Endothelial cell of umbilical vein (primary cell): Measurements from ENCODE around the gene METRNL.

Experiments
- CTCF ChIP-seq, 2 donors: IDR thresholded peaks; 1 replicate in 1 of 2; 2 replicates in 1 of 2; pipeline ENCODE4 v1.5.1; 2011; ENCODE audit warnings: low read length in 2 of 2, mild to moderate bottlenecking in 2 of 2, moderate library complexity in 2 of 2, control low read depth in 1 of 2, inconsistent platforms in 1 of 2, low read depth in 1 of 2; ENCODE audit not compliant: insufficient read depth in 1 of 2; ENCODE audit errors: extremely low read depth in 1 of 2
- EZH2 ChIP-seq: IDR thresholded peaks from 2 replicates; pipeline ENCODE4 v1.6.1; 2012; ENCODE audit warnings: borderline replicate concordance, low read depth, mild to moderate bottlenecking, moderate library complexity, low read length, inconsistent platforms; ENCODE audit not compliant: severe bottlenecking
- FOS ChIP-seq: IDR thresholded peaks from 2 replicates; pipeline ENCODE4 v1.6.1; 2011; ENCODE audit warnings: mild to moderate bottlenecking, low read length, moderate library complexity, borderline replicate concordance; ENCODE audit not compliant: insufficient read depth
- GATA2 ChIP-seq: IDR thresholded peaks from 2 replicates; pipeline ENCODE4 v1.7.0; 2011; ENCODE audit warnings: low read depth, mild to moderate bottlenecking, moderate library complexity, mixed read lengths, low read length; ENCODE audit not compliant: insufficient read length, insufficient read depth
- POLR2A ChIP-seq: IDR thresholded peaks from 2 replicates; pipeline ENCODE4 v1.6.1; 2012; ENCODE audit warnings: low read depth, mild to moderate bottlenecking, control low read depth, low read length
- POLR2AphosphoS5 ChIP-seq: IDR thresholded peaks from 2 replicates; pipeline ENCODE4 v1.6.1; 2012; ENCODE audit warnings: low read depth, mild to moderate bottlenecking, control low read depth, low read length, moderate library complexity; ENCODE audit not compliant: insufficient read depth

GRCh38 chr17:83109793-83110645, 30.6 kb downstream of the METRNL start:
- TF ChIP-seq CTCF (IDR thresholded peaks at IDR 0.05; ENCODE audit: extremely low read depth in 1 of 2, insufficient read depth in 1 of 2, low read depth in 1 of 2, low read length in 2 of 2) (no peak), POLR2A (peak; percentile 90), EZH2 (no peak), GATA2 (peak; percentile 95), POLR2AphosphoS5 (peak; percentile 88), FOS (peak; percentile 71)
